SKM-1 treated with dmso at 0.1 percent for 144 hours (cell line): ENCODE results near the gene KCNK4.
A peak's percentile ranks its signal among the peaks of the same experiment; 100 is the strongest.
"Not testable (repeated sequence)": the region's sequence is repeated elsewhere in the genome, so short reads cannot be mapped to it uniquely, and the experiment has no call there.

ENCODE experiments used
- DNase-seq: peaks from one replicate; lab custom pipeline; 2025; ENCODE audit not compliant: unreplicated experiment; lab: John Stamatoyannopoulos, UW

The KCNK4 gene

DNA sequence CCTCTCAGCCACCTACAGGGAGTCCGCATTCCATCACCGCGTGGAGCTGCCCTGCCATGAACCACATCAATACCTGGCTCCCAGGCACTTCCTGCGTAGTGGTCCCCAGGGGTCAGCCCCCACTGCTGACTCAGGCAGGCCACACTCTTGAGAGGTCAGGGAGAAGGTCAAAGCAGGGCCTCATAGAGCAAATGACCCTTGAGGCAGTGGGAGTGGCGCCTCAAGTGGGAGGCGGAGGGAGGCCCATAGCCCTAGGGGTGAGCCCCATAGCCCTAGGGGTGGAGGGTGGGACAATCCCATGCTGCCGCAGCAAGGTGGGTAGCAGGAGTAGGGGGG lies 31.8 kb downstream of the KCNK4 start:
- DNase-seq, result no peak

DNA sequence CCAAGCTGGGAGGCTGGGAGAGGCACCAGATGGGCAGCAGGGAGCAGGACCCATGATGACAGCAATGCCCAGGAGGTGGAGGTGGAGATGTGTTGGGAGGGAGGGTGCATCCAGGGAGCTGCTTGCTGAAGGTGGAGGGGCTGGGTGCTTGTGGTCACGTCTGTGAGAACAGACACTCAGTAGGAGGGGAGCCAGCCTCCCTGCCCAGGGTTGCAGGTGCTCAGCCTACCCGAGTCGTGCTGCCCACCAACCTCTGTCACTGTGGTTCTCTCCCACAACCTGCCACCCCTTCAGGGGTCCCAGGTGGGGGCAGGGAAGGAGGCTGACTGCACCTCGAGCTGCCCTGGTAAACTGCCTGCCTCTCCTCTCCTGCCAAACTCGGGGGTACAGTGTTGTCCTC lies 32.3 kb downstream of the KCNK4 start:
- DNase-seq, result no peak

DNA sequence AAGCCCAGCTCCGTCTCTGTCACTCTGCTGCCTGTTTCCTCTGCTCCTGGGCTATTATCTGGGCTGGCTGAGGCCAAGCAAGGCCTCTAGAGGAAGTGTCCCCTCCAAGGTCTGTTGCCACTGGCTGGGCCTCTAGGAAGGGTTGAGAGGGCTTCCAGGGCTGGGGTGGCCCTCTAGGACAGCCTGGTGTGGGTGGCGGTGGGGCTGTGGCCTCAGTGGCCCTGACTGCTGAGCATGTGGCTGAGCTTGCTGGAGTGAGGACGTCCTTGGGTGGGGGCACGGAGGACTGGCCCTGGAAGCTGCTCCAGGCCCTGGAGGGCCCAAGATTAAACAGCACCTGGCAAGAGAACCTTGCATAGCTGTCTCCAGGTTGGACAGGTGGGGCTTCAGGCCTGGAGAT lies 32.9 kb downstream of the KCNK4 start:
- DNase-seq, result not testable (repeated sequence)

DNA sequence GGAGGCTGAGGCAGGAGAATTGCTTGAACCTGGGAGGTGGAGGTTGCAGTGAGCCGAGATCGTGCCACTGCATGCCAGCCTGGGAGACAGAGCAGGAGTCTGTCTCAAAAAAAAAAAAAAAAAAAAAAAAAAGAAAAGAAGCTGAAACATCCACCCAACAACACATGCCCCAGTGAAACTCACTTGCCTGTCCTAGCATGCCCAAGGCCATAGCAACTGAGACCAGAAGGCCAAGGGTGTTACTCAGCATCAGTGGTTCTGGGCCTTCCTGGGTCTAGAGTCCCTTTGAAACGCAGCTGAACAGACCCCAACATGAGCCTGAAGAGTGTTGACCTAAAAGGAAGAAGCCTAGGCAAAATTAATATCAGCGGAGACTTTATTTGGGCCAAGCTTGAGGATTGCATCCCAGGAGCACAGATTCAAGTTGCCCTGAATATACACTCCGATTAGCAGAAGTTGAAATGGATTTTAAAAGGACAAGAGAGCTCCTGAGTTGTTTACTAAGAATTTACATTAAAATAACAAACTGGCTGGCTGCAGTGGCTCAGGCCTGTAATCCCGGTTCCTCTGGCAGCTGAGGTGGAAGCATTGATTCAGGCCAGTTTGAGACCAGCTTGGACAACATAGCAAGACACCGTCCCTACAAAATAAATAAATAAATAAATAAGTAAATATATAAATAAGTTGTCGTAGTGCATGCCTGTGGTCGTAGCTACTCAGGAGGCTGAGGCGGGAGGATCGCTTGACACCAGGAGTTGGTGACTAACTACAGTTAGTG lies 33.8 kb downstream of the KCNK4 start:
- no peak for DNase-seq

DNA sequence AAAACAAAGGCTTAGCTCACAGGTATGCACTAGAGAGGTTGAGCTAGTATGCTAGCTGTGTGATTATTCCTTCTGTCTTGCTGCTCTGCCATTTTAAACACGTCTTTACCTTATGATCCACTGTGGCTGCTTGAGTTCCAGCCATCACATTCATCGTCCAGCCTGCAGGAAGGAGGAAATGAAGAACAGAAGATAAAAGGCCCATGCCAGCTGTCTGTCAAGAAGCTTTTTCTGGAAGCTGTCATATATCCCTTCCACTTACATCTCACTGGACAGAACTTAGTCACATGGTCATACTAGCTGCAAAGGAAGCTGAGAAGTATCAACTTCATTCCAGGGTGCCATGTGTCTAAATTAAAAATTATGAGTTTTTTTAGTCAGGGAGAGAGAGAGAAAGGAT lies 36.3 kb downstream of the KCNK4 start:
- no peak for DNase-seq

DNA sequence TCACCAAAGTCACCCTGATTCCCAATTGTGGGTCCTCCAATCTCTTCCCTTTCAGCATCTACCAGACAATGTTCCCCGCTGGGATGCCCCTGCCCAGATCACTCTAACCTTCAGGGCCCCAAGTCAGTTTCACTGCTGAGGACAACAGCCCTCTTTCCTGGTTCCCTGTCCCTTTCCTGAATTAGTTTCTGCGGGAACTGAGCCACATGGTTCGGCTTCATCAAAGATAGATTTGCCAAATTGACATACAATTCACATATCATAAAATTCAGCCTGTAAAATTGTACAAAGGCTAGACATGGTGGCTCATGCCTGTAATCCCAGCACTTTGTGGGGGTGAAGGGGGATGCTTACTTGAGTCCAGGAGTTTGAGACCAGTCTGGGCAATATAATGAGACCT lies 36.9 kb downstream of the KCNK4 start:
- DNase-seq, result no peak

DNA sequence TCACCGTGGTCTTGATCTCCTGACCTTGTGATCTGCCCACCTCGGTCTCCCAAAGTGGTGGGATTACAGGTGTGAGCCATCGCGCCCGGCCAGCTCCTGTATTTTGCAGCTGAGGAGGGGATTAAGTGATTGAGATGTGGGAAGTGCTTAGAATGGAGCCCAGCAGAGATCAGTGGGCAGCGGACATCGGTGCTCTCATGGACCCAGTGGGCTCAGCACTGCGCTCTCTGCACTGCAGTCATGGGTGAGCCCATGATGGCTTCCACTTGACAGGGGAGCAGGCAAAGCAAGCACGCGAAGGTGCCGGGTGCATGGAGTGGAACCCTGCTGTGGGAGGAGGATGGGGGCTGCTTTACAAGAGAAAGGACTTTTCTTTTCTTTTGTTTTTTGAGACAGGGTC lies 39.8 kb downstream of the KCNK4 start:
- DNase-seq, result no peak

DNA sequence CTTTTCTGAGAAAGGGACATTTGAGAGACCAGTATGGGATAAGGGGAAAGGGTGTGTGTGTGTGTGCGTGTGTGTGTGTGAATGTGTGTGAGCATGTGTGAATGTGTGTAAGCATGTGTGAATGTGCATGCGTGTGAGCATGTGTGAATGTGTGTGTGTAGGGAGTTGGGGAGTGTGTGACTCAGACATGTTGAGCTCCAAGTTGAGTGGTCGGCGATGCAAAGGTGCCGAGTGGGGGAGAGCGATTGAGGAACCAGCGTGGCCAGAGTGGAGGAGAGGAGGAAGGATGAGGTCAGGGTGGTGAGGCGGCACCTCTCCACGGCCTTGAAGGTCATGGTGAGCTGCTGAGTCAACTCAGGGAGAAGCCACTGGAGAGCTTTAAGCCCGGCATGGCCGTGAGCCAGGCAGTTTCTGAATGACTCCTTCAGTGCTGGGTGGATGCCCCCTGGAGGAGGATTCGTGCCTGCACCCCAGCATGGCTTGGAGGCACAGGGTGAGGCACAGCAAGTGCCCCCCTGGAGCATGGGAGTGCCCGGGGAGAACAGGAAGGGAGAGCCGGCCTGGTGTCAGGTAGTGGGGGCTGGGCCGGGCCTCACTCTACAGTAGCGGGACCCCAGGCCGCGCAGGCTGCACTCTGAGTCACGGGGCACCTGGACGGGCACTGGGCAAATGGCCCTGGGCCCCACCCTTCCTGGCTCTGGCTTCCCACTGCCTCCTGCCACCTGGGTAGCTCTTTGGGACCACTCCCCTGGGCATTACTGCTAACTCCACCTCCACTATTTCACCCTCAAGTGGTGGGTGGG lies 40.7 kb downstream of the KCNK4 start:
- DNase-seq, result peak; percentile 89

DNA sequence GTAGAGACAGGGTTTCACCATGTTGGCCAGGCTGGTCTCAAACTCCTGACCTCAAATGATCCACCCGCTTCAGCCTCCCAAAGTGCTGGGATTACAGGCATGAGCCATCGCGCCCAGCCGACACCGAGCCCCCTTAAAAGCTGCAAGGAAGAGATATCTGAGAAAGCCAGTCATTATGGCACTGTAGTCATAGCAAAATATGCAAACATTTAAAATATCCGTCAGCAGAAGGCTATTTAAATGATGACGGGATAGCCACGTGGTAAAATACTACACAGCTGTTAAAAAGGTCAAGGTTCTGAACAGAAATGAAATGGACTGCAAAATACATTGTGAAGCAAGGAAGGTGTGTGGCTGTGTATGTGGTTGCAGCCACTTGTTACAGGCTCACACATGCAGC lies 42.5 kb downstream of the KCNK4 start:
- DNase-seq, result no peak

DNA sequence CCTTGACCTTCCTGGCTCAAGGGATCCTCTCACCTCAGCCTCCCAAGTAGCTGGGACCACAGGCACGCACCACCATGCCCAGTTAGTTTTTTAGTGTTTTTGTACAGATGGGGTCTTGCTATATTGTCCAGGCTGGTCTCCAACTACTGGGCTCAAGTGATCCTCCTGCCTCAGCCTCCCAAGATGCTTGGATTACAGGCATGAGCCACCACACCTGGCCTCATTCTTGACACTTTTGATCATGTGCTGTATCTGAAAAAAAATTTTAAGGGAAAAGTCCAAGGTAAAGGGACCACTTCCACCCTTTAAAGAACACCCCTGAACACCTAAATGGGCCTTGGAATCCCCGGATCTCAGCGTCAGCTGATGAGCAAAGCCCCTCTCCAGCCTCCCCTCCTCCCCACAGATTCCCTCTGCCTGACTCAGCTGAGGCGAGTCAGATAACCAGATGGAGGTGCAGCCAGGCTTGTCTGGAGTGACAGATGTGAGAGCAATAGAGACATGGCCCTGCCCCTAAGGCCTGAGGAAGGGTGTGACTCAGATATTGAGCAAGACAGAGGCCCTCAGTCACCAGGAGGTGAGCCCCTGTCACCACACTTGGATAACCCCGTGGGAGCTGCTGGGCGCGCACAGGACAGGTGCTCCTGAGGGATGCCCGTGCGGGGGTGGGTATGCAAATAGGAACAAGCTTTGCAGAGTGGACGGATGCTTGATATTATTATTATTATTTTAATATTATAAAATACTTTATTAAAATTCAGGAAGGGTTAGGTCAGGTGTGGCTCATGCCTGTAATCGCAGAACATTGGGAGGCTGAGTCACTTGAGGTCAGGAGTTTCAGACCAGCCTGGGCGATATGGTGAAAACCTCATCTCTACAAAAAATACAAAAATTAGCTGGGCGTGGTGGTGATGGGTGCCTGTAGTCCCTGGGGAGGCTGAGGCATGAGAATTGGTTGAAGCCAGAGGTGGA lies 43.9 kb downstream of the KCNK4 start:
- DNase-seq, result peak; percentile 95

DNA sequence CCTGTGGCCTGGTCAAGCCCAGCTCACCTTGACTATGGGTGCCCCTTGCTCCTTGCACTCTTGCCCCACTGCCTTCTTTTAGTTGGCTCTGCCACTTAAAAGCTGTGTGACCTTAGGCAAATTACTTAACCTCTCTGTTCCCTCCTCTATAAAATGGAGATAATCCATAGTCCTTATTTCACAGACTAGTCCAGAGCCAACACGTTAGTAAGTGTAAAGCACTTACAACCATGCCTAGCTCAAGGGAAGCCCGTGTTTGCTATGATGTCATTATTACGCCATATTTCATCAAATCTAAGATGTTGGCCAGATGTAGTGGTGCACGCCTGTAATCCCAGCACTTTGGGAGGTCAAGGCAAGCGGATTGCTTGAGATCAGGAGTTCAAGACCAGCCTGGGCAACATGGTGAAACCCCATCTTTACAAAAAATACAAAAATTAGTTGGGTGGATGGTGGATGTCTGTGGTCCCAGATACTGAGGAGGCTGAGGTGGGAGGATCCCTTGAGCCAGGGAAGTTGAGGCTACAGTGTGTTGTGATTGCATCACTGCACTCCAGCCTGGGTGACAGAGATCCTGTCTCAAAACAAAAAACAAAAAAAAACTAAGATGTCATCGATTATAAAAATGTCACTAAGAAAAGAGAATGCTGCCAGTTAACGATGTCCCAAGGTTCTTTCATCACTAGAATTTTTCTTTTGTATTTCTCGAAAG lies 46.6 kb downstream of the KCNK4 start:
- DNase-seq, result no peak

DNA sequence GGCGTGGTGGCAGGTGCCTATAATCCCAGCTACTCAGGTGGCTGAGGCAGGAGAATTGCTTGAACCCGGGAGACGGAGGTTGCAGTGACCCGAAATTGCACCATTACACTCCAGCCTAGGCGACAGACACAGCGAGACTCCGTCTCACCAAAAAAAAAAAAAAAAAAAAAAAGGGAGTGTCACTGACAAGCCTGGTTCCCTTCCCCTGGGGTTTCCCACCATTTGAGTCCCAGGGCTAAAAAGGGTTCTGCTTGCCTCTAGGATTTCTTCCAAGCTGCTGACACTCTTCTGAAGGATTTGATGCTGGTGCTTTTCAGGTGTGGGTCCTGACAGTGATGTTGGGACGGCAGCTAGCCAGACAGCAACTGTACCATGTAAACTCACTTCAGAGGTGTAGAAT lies 47.6 kb downstream of the KCNK4 start:
- no peak for DNase-seq

DNA sequence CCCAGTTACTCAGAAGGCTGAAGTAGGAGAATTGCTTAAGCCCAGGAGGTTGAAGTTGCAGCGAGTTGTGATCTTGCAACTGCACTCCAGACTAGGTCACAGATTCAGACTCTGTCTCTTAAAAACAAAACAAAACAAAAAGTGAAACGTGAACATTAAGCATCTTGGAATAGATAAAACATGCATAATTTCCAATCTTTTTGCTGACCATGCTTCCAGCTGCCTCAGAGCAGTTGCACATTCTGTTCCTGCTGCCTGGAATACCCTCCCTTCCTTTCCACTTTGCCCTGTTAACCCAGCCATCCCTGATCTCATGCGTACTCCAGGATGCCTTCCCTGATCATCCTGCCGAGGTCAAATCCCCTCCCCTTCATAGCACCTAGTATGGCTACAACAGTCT lies 48.2 kb downstream of the KCNK4 start:
- no peak for DNase-seq

DNA sequence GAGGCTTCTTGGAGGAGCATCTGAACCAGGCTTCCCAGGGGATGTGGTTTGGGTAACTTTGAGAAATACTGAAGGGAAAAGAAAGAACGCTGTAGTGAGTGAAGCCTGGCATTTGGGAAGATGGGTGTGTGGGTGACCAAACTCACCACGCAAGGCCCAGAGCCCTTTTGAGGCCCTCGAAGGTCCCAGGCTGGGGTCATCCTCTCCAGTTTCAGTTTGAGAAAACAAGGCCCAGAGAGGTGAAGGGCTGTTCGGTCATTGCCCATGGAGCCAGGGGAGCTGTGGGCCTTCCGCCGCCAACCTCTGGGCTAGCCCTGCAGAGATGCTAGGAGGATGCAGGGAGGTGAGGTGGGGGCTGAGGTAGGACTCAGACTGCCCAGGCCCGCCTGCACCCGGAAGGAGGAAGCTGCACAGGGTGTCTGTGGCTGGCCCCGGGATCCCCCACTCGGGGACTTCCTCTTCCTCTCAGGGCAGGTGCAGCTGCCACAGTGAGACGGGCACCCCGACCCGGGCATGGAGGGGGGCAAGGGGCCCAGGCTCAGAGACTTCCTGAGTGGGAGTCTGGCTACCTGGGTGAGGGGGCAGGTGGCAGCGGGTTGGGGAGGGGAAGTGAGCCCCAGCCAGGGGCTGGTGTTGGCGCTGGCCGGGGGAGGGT lies 48.8 kb downstream of the KCNK4 start, which contains the start of gene CCDC88B:
Gene CCDC88B (plus strand): TSS at position 451 of the 655 bp plus-strand sequence. CDS start 63 bp downstream, at position 514.
- DNase-seq, result peak; percentile 76

DNA sequence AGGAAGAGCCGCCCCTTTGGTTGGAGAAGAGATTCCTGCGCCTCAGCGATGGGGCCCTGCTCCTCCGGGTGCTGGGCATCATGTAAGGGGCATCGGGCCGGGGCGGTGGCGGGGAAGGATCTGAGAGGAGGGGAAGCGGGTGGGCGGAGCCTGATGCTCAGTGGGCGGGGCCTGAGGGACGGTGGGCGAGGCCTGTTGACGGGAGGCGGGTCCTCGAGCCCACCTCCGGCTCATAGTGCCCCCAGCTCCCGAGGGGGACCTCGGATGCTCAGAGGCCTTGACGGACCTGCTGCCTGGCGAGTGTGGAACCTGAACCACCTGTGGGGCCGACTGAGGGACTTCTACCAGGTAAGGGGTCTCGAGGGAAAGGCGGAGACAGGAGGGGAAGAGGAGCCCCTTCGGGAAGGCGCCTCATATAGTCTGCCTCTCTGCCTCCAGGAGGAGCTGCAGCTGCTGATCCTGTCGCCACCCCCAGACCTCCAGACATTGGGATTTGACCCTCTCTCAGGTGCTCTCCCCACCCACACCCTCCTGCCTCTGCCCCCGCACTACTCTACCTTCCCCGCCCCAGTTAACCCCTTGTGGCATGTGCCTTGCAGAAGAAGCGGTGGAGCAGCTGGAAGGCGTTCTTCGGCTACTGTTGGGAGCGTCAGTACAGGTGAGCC lies 49.7 kb downstream of the KCNK4 start:
- DNase-seq, result peak; percentile 65

DNA sequence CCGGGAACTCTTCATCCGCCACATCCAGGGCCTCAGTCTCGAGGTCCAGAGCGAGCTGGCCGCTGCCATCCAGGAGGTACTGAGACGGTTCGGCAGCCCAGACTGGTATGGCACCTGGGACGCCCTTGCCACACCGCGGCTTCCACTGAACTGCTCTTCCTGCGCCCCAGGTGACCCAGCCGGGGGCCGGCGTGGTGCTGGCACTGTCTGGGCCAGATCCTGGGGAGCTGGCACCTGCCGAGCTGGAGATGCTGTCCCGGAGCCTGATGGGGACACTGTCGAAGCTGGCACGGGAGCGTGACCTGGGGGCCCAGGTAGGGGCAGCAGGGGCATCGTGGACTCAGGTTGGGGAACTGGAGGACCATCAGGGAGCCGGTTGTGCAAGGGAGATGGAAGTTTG lies 50.3 kb downstream of the KCNK4 start:
- no peak for DNase-seq

DNA sequence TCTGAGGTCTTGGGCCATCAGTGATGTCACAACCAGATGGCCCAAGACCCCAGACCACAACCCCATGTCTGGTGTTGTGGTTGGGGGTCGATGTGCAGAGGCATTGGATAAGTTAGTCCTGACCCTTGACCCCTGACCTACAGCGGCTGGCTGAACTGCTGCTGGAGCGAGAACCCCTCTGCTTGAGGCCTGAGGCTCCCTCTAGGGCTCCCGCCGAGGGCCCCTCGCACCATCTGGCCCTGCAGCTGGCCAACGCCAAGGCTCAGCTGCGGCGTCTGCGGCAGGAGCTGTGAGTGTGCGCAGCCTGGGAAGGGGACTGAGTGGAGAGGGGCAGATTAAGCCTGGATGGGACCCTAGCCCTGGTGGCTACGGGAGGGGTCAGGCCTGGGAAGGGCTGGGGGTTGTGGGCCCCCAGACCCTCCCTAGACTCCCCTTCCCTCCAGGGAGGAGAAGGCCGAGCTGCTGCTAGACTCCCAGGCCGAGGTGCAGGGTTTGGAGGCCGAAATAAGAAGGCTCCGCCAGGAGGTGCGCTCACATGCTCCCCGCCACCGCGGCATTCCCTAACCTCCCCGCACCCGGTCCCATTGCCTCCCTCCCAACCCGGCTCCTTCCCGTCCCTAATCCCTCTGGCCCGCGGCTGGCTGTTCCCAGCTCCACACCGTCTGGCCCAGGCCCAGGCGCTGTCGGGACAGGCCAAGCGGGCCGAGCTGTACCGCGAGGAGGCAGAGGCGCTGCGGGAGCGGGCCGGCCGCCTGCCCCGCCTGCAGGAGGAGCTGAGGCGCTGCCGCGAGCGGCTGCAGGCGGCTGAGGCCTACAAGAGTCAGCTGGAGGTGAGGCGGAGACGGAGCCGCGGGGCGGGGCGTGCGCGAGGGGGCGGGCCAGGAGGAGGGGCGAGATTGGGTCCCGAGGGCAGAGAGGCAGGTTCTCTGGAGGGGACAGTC lies 51.0 kb downstream of the KCNK4 start:
- DNase-seq, result peak; percentile 67
